Gastrocnemius medialis (tissue), 4 donors: Measurements from ENCODE around the gene ADAMTSL3.

ENCODE experiments used
- POLR2A ChIP-seq, 2 donors: fragments of 450-650 bp; IDR thresholded peaks; one replicate each; pipeline ENCODE4 v1.6.1; 2017; ENCODE audit warnings: antibody characterized with exemption in 2 of 2, mild to moderate bottlenecking in 2 of 2, moderate library complexity in 2 of 2
- TF ChIP-seq, protein P1 (sequence below), 5 experiments: fragments of 450-650 bp in 3 of 5; fragments of 200-600 bp in 2 of 5; sonication (generic) in 2 of 5; IDR thresholded peaks in 4 of 5; conservative IDR thresholded peaks in 1 of 5; 1 replicate in 4 of 5; 2 replicates in 1 of 5; pipeline ENCODE4 v1.5.1; 2016 to 2019; ENCODE audit warnings: antibody characterized with exemption in 5 of 5, mild to moderate bottlenecking in 3 of 5, moderate library complexity in 3 of 5

DNA sequence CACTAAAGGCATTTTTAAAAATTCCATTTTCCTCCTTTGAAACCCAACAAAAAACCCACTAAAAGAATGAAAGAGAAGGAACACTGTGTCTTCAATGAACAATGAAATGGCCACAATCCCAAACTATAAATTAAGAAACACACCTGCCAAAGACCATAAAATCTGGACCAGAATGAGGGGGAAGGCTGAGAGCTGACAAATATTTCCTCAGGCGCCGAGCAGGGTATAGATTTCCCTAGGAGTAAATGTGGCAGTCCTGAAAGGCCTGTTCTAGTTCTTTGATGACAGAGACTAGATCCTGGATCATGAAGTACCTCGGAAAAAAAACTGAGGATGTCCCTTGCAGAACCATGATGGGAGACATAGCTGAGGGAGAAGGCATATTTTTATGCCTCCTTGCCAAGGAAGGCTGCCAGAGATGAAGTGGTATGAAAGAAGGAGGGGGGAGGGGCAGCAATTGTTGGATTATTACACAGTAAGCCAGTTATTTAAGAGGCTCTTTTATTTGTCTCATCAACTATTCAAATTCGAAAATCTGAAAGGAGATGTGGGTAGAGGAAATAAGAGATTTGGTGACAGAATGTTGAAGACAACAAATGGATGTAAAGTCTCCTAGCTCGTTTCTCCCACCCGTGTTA is 306.4 kb downstream of the ADAMTSL3 start:
- TF ChIP-seq, protein P1, sequence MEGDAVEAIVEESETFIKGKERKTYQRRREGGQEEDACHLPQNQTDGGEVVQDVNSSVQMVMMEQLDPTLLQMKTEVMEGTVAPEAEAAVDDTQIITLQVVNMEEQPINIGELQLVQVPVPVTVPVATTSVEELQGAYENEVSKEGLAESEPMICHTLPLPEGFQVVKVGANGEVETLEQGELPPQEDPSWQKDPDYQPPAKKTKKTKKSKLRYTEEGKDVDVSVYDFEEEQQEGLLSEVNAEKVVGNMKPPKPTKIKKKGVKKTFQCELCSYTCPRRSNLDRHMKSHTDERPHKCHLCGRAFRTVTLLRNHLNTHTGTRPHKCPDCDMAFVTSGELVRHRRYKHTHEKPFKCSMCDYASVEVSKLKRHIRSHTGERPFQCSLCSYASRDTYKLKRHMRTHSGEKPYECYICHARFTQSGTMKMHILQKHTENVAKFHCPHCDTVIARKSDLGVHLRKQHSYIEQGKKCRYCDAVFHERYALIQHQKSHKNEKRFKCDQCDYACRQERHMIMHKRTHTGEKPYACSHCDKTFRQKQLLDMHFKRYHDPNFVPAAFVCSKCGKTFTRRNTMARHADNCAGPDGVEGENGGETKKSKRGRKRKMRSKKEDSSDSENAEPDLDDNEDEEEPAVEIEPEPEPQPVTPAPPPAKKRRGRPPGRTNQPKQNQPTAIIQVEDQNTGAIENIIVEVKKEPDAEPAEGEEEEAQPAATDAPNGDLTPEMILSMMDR (IDR thresholded peaks at IDR 0.05 in 4 of 5, conservative IDR thresholded peaks at IDR 0.05 in 1 of 5) = no peak
- no peak for TF ChIP-seq POLR2A (IDR thresholded peaks at IDR 0.05)
